ENCODE results near the gene DENND5A.

The DENND5A gene

DNA sequence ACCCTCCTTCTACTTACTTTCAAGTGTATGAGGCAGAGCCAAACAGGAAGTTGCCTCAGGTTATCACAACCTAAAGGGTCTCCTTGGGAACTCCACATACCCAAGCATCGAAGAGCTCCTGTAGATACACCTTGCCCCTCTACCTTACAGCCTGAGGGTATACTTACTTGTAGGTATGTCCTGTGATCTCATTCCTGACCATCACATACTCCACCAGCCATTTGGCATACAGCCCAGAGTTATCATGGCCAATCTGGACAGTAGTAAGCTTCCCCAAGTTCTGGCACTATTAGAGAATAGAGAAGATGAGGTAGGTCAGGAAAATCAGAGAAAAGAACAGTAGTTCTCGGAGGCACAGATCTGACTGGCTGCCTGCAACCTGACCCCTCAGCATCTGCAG, 120.3 kb downstream of the DENND5A start:
- H3K4me3 ChIP-seq (ENCODE audit: low read length) = no peak overlapping the region
- no peak overlapping the region for H3K27ac ChIP-seq (ENCODE audit: low read depth, low read length)
- no peak overlapping the region for H2AK5ac ChIP-seq (ENCODE audit: low read length)
- no peak overlapping the region for H2BK15ac ChIP-seq (replicated peaks; ENCODE audit: low read depth)
- H2BK5ac ChIP-seq (ENCODE audit: low read length) = no peak overlapping the region
- no CpG with 5 or more reads among the region's 2 CpGs for WGBS (ENCODE audit: extremely low coverage, insufficient coverage, low lambda C conversion rate)
- H4K8ac ChIP-seq (ENCODE audit: low read depth, low read length) = no peak overlapping the region
- no peak overlapping the region for H3K18ac ChIP-seq (ENCODE audit: low read length)
- no peaks in the 10 kb centered on the region for H3K27me3 ChIP-seq (ENCODE audit: insufficient read depth, low read length, poor library complexity)
- H3K56ac ChIP-seq (ENCODE audit: low read length) = no peak overlapping the region
- H3K4me2 ChIP-seq (ENCODE audit: low read length) = no peak overlapping the region
- no peak overlapping the region for H3K9ac ChIP-seq (ENCODE audit: low read length)
- no peak overlapping the region for H3K4ac ChIP-seq (ENCODE audit: low read depth, low read length)
- H3K23ac ChIP-seq (ENCODE audit: low read length) = no peak overlapping the region
- no peak overlapping the region for H2BK120ac ChIP-seq (ENCODE audit: low read depth, low read length)
- peaks cover 13% of the 10 kb centered on the region for H3K36me3 ChIP-seq (ENCODE audit: control insufficient read depth, insufficient read depth, low read length)
- DNase-seq = no peak
- no peak overlapping the region for H4K5ac ChIP-seq (ENCODE audit: low read length)
- H3K79me2 ChIP-seq (ENCODE audit: control insufficient read depth, insufficient read depth, low read length) = no peaks in the 10 kb centered on the region
- H3K79me1 ChIP-seq (ENCODE audit: low read length) = no peaks in the 10 kb centered on the region
- H3K4me1 ChIP-seq (ENCODE audit: control insufficient read depth, low read depth, low read length) = no peaks in the 10 kb centered on the region

DNA sequence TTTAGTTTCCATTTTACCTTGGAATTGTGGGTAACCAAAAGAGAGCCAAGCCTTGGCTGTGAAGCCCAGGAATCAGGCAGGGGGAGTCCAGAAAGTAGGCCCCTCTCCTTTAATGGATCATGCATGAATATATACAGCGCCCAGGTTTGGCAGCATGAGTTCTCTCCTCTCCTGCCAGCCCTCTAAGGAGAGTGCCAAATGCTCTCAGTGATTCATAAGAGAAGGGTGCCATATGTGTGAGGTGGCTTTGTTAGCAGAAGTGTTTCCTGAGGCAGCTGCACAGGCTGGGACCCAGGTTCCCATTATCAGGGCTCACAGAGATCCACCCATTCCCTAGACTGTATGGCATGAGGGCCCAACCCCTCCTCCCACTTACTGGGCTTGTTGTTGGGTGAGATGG, 121.4 kb downstream of the DENND5A start:
- no CpG with 5 or more reads among the region's 1 CpG for WGBS (ENCODE audit: extremely low coverage, insufficient coverage, low lambda C conversion rate)
- Histone ChIP-seq H3K4me2 (ENCODE audit: low read length) (no peak overlapping the region), H4K8ac (ENCODE audit: low read depth, low read length) (no peak overlapping the region), H2AK5ac (ENCODE audit: low read length) (no peak overlapping the region), H3K4ac (ENCODE audit: low read depth, low read length) (no peak overlapping the region), H4K5ac (ENCODE audit: low read length) (no peak overlapping the region), H3K4me1 (ENCODE audit: control insufficient read depth, low read depth, low read length) (no peaks in the 10 kb centered on the region), H3K79me1 (ENCODE audit: low read length) (no peaks in the 10 kb centered on the region), H3K36me3 (ENCODE audit: control insufficient read depth, insufficient read depth, low read length) (peaks cover 14% of the 10 kb centered on the region), H2BK5ac (ENCODE audit: low read length) (no peak overlapping the region), H3K56ac (ENCODE audit: low read length) (no peak overlapping the region), H3K23ac (ENCODE audit: low read length) (no peak overlapping the region), H2BK15ac (replicated peaks; ENCODE audit: low read depth) (no peak overlapping the region), H3K27ac (ENCODE audit: low read depth, low read length) (no peak overlapping the region), H3K27me3 (ENCODE audit: insufficient read depth, low read length, poor library complexity) (no peaks in the 10 kb centered on the region), H3K79me2 (ENCODE audit: control insufficient read depth, insufficient read depth, low read length) (no peaks in the 10 kb centered on the region), H3K18ac (ENCODE audit: low read length) (no peak overlapping the region), H2BK120ac (ENCODE audit: low read depth, low read length) (no peak overlapping the region), H3K9ac (ENCODE audit: low read length) (no peak overlapping the region), H3K4me3 (ENCODE audit: low read length) (no peak overlapping the region)
- no peak for DNase-seq

DNA sequence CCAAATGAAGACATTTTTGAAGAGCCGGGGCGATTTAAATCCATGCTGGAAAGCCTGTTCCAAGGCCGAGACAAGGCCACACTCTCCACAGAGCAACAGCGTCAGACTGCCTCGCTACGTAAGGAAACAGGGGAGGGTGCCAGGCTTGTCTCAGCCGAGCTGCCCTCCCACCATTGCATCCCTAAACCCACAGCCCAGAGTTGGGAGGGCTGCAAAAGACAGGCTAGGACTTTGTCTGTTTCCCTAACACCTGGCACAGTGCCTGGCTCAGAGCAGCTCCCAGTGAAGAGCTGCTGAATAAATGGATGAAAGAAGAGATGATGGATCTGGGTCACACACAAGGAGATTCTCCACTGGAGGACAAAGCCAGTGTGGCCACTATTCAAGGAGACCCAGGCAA, 122.4 kb downstream of the DENND5A start:
- H2BK15ac ChIP-seq (replicated peaks; ENCODE audit: low read depth) = no peak overlapping the region
- H2AK5ac ChIP-seq (ENCODE audit: low read length) = no peak overlapping the region
- H3K4me2 ChIP-seq (ENCODE audit: low read length) = no peak overlapping the region
- H4K8ac ChIP-seq (ENCODE audit: low read depth, low read length) = no peak overlapping the region
- no peak overlapping the region for H2BK120ac ChIP-seq (ENCODE audit: low read depth, low read length)
- H3K4me1 ChIP-seq (ENCODE audit: control insufficient read depth, low read depth, low read length) = no peaks in the 10 kb centered on the region
- DNase-seq = no peak
- no peak overlapping the region for H3K4ac ChIP-seq (ENCODE audit: low read depth, low read length)
- H3K27me3 ChIP-seq (ENCODE audit: insufficient read depth, low read length, poor library complexity) = no peaks in the 10 kb centered on the region
- no peaks in the 10 kb centered on the region for H3K79me2 ChIP-seq (ENCODE audit: control insufficient read depth, insufficient read depth, low read length)
- H2BK5ac ChIP-seq (ENCODE audit: low read length) = no peak overlapping the region
- H3K56ac ChIP-seq (ENCODE audit: low read length) = no peak overlapping the region
- H3K4me3 ChIP-seq (ENCODE audit: low read length) = no peak overlapping the region
- no peaks in the 10 kb centered on the region for H3K79me1 ChIP-seq (ENCODE audit: low read length)
- H3K18ac ChIP-seq (ENCODE audit: low read length) = no peak overlapping the region
- H4K5ac ChIP-seq (ENCODE audit: low read length) = no peak overlapping the region
- no CpG with 5 or more reads among the region's 7 CpGs for WGBS (ENCODE audit: extremely low coverage, insufficient coverage, low lambda C conversion rate)
- H3K9ac ChIP-seq (ENCODE audit: low read length) = no peak overlapping the region
- no peak overlapping the region for H3K23ac ChIP-seq (ENCODE audit: low read length)
- no peak overlapping the region for H3K27ac ChIP-seq (ENCODE audit: low read depth, low read length)
- peaks cover 14% of the 10 kb centered on the region for H3K36me3 ChIP-seq (ENCODE audit: control insufficient read depth, insufficient read depth, low read length)

DNA sequence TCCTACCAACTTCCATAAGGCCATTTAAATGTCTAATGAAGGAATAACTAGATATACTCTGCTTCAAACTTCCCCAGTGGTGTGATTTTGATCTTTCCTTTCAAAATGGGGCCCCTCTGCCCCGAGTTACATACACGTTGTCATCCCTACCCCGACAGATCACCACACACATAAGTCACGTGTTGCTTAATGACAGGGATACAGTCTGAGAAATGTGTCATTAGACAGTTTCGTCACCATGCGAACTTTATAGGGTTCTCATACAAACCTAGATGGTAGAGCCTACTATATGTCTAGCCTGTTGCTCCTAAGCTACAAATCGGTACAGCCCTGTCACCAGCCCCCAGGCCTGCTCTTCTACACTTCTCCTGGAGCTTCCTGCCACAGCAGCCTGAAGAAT, 124.0 kb downstream of the DENND5A start:
- Histone ChIP-seq H2BK120ac (ENCODE audit: low read depth, low read length) (no peak overlapping the region), H3K27me3 (ENCODE audit: insufficient read depth, low read length, poor library complexity) (no peaks in the 10 kb centered on the region), H2BK5ac (ENCODE audit: low read length) (no peak overlapping the region), H3K79me1 (ENCODE audit: low read length) (no peaks in the 10 kb centered on the region), H2AK5ac (ENCODE audit: low read length) (no peak overlapping the region), H4K5ac (ENCODE audit: low read length) (no peak overlapping the region), H4K8ac (ENCODE audit: low read depth, low read length) (no peak overlapping the region), H3K4me3 (ENCODE audit: low read length) (no peak overlapping the region), H3K18ac (ENCODE audit: low read length) (no peak overlapping the region), H3K56ac (ENCODE audit: low read length) (no peak overlapping the region), H3K4ac (ENCODE audit: low read depth, low read length) (no peak overlapping the region), H3K36me3 (ENCODE audit: control insufficient read depth, insufficient read depth, low read length) (peaks cover 18% of the 10 kb centered on the region), H3K27ac (ENCODE audit: low read depth, low read length) (no peak overlapping the region), H3K9ac (ENCODE audit: low read length) (no peak overlapping the region), H3K23ac (ENCODE audit: low read length) (no peak overlapping the region), H3K4me1 (ENCODE audit: control insufficient read depth, low read depth, low read length) (no peaks in the 10 kb centered on the region), H2BK15ac (replicated peaks; ENCODE audit: low read depth) (no peak overlapping the region), H3K4me2 (ENCODE audit: low read length) (no peak overlapping the region), H3K79me2 (ENCODE audit: control insufficient read depth, insufficient read depth, low read length) (no peaks in the 10 kb centered on the region)
- WGBS (ENCODE audit: extremely low coverage, insufficient coverage, low lambda C conversion rate) = no CpG with 5 or more reads among the region's 7 CpGs
- no peak for DNase-seq

GRCh38 chr11:9139628-9140357, 125.4 kb downstream of the DENND5A start:
- no CpG with 5 or more reads among the region's 7 CpGs for WGBS (ENCODE audit: extremely low coverage, insufficient coverage, low lambda C conversion rate)
- no peak overlapping the region for H3K4me2 ChIP-seq (ENCODE audit: low read length)
- no peak overlapping the region for H3K4me3 ChIP-seq (ENCODE audit: low read length)
- H3K56ac ChIP-seq (ENCODE audit: low read length) = no peak overlapping the region
- no peak overlapping the region for H4K5ac ChIP-seq (ENCODE audit: low read length)
- H3K23ac ChIP-seq (ENCODE audit: low read length) = no peak overlapping the region
- H3K27me3 ChIP-seq (ENCODE audit: insufficient read depth, low read length, poor library complexity) = no peaks in the 10 kb centered on the region
- no peak overlapping the region for H2BK15ac ChIP-seq (replicated peaks; ENCODE audit: low read depth)
- no peak overlapping the region for H2BK5ac ChIP-seq (ENCODE audit: low read length)
- no peak overlapping the region for H3K9ac ChIP-seq (ENCODE audit: low read length)
- no peaks in the 10 kb centered on the region for H3K79me2 ChIP-seq (ENCODE audit: control insufficient read depth, insufficient read depth, low read length)
- no peak overlapping the region for H3K18ac ChIP-seq (ENCODE audit: low read length)
- no peaks in the 10 kb centered on the region for H3K79me1 ChIP-seq (ENCODE audit: low read length)
- H3K27ac ChIP-seq (ENCODE audit: low read depth, low read length) = no peak overlapping the region
- H3K36me3 ChIP-seq (ENCODE audit: control insufficient read depth, insufficient read depth, low read length) = peaks cover 16% of the 10 kb centered on the region
- no peaks in the 10 kb centered on the region for H3K4me1 ChIP-seq (ENCODE audit: control insufficient read depth, low read depth, low read length)
- H2BK120ac ChIP-seq (ENCODE audit: low read depth, low read length) = no peak overlapping the region
- H2AK5ac ChIP-seq (ENCODE audit: low read length) = no peak overlapping the region
- no peak for DNase-seq
- H4K8ac ChIP-seq (ENCODE audit: low read depth, low read length) = no peak overlapping the region
- H3K4ac ChIP-seq (ENCODE audit: low read depth, low read length) = no peak overlapping the region
